Left lung (tissue), 10 donors: ENCODE data around the gene VCAN. TPM values are rescaled to one million over a fixed set of nuclear protein-coding genes. Genes with fewer than 3 reads are reported as not detected.

Source experiments
- ATAC-seq: fragments of 200-7000 bp; cut with Tn5 transposase; one replicate; pipeline ENCODE4 v1.9.1; 2020; ENCODE audit warnings: moderate library complexity
- DNase-seq, 4 donors: peaks; one replicate each; pipeline ENCODE4 v3.0.0-alpha.2; 2013 to 2020
- H3K27ac ChIP-seq, 2 donors: fragments of 200-600 bp; sonication (generic) in 1 of 2; one replicate each; pipeline versions ENCODE4 v1.5.0 to v1.8.0; 2020 to 2021
- H3K27me3 ChIP-seq, 2 donors: fragments of 200-600 bp; sonication (generic) in 1 of 2; one replicate each; pipeline versions ENCODE4 v1.5.0 to v1.8.0; 2020 to 2021
- H3K36me3 ChIP-seq, 2 donors: fragments of 200-600 bp; sonication (generic) in 1 of 2; one replicate each; pipeline versions ENCODE4 v1.5.0 to v1.8.0; 2020 to 2021
- H3K4me1 ChIP-seq, 2 donors: fragments of 200-600 bp; one replicate each; pipeline ENCODE4 v1.8.0; 2021
- H3K4me3 ChIP-seq, 2 donors: fragments of 200-600 bp; sonication (generic) in 1 of 2; one replicate each; pipeline versions ENCODE4 v1.5.0 to v1.8.0; 2020 to 2021; ENCODE audit warnings: mild to moderate bottlenecking in 1 of 2
- H3K9me3 ChIP-seq, 2 donors: fragments of 200-600 bp; sonication (generic) in 1 of 2; one replicate each; pipeline versions ENCODE4 v1.5.0 to v1.8.0; 2020 to 2021
- intact Hi-C, 2 donors: fragments of 100-400 bp; cut with DNase I; formaldehyde crosslinking; loops; one replicate each; pipeline versions ENCODE4 v1.11.2 to v1.14.2; 2022
- polyA plus RNA-seq, 6 donors: library from polyadenylated mRNA; unstranded; fragments of 120-200 nt; gene quantifications; one replicate each; pipeline ENCODE4 v1.2.1, GENCODE V29; 2013; ENCODE audit not compliant: insufficient read length in 6 of 6
- total RNA-seq, 2 donors: library from RNA; stranded (reverse); fragmentation: NEBNext Ultra II Directional; extraction: Animal tissue kit (Norgen Biotek cat#: 25700); gene quantifications; one replicate each; pipeline ENCODE4 v1.2.1, GENCODE V29; 2021
- TF ChIP-seq, protein P1 (sequence below), 2 donors: fragments of 200-600 bp; sonication (generic) in 1 of 2; IDR thresholded peaks; one replicate each; pipeline versions ENCODE4 v1.5.0 to v1.8.0; 2021; ENCODE audit warnings: antibody characterized with exemption in 2 of 2
- donor health status: DM: no; HTN: yes; CAD: no.
- donor health status: DM: no; HTN: no; CAD: no.

VCAN gene
- total and polyA plus RNA-seq, 8 donors, result 217 to 598 (median 513) TPM

DNA sequence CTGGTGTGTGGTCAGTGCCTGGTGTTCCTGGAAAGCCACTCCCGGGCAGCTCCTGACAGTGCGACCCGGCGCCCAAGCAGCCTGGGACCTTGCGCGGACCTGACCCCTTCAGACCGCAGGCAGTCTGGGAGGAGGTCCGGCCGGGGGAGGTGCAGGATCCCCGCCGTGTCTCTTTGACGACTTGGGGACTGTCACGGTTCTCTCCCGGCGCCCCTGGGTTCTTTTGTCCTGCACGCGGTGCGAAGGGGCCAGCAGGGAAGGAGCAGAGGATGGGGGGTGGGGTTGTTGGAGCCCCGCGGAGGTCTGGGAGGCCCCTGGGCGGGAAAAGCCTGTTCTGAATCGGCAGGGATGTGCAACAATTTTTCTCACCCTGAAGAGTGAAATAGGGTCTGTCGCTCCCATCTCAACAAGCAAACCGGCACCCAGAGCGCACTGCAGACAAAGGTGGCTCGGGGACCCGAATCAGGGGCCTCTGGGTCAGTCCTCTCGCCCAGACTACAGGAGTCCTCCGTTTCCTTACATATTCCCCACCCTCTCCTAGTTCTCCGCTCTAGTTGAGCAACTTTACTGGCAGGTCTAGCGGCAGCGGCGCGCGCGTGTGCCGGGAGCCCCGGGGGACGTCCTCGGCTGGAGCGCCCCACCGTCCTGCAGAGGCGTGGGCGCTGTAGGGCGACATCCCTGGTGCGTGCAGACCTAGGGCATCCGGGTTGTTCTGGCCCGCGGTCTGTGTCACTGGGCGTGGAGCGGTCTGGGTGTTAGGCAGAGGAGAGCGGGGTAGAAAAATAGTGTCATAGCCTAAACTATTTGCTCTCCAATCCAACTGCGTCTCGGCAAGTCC, 1.2 kb downstream of the VCAN start:
- Histone ChIP-seq H3K4me1 (peaks cover 2 to 51% of the 10 kb centered on the region in 2 donors), H3K4me3 (peak overlapping the region; percentile 39 to 55), H3K27me3 (peaks cover 18 to 100% of the 10 kb centered on the region in 2 donors), H3K36me3 (no peaks in the 10 kb centered on the region), H3K27ac (peak overlapping the region; percentile 80 to 89), H3K9me3 (no peaks in the 10 kb centered on the region)
- DNase-seq (peak in 3 of 4 donors; percentile 37 to 83 (median 51)), ATAC-seq (peak; percentile 9)
- TF ChIP-seq, protein P1, sequence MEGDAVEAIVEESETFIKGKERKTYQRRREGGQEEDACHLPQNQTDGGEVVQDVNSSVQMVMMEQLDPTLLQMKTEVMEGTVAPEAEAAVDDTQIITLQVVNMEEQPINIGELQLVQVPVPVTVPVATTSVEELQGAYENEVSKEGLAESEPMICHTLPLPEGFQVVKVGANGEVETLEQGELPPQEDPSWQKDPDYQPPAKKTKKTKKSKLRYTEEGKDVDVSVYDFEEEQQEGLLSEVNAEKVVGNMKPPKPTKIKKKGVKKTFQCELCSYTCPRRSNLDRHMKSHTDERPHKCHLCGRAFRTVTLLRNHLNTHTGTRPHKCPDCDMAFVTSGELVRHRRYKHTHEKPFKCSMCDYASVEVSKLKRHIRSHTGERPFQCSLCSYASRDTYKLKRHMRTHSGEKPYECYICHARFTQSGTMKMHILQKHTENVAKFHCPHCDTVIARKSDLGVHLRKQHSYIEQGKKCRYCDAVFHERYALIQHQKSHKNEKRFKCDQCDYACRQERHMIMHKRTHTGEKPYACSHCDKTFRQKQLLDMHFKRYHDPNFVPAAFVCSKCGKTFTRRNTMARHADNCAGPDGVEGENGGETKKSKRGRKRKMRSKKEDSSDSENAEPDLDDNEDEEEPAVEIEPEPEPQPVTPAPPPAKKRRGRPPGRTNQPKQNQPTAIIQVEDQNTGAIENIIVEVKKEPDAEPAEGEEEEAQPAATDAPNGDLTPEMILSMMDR (IDR thresholded peaks at IDR 0.05), result no peak
- intact Hi-C loops, result loop anchor here in 1 of 2 donors (10.0 kb wide), 1 partner anchor 1118 kb away; no protein-coding TSS in a partner anchor

DNA sequence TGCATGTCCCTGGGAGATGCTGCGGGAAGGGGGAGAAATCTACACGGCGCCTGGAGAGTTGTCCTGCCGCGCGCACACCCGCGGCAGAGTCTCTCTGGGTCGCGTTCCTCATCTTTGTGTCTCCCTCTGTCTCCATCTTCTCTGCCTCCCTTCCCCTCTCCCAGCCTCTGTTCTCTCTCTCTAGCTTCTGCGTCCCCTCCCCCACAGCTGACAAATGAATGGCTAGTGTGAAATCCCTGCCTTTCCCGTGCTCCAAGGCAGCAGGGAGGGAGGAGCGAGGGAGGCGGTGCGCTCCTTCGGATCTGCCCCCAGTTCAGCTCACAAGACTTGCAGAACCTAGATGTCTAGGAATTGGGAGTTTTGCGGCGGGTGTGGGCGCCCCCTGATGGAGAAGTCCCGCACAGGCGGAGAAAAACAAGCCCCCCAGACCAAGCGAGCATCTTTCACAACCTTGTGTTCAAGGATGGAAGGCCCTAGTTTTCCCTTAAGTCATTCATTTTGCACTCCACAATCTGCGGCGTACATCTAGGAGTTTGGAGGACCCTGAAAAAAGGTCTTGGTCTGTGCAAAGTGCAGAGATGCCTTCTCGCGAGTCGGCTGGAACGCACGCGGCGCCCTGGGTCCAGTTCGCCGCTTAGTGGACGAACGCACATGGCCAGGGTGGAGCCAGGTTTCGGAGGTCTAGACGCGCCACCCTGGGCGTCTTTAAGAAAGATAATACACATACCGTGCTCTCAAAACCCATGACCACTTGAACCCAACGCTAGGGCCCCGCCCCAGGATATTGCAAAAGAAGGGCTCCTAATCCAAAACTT, 2.0 kb downstream of the VCAN start:
- Histone ChIP-seq H3K27ac (peak overlapping the region; percentile 80 to 89), H3K36me3 (no peaks in the 10 kb centered on the region), H3K4me1 (peaks cover 2 to 51% of the 10 kb centered on the region in 2 donors), H3K9me3 (no peaks in the 10 kb centered on the region), H3K4me3 (peak overlapping the region; percentile 39 to 55), H3K27me3 (peaks cover 15 to 100% of the 10 kb centered on the region in 2 donors)
- DNase-seq, result peak; percentile 91 to 98 (median 95)
- intact Hi-C loops, result loop anchor here in 1 of 2 donors (10.0 kb wide), 1 partner anchor 1119 kb away; no protein-coding TSS in a partner anchor
- TF ChIP-seq, protein P1 (IDR thresholded peaks at IDR 0.05), result peak; percentile 74 to 75
- ATAC-seq, result peak; percentile 84

DNA sequence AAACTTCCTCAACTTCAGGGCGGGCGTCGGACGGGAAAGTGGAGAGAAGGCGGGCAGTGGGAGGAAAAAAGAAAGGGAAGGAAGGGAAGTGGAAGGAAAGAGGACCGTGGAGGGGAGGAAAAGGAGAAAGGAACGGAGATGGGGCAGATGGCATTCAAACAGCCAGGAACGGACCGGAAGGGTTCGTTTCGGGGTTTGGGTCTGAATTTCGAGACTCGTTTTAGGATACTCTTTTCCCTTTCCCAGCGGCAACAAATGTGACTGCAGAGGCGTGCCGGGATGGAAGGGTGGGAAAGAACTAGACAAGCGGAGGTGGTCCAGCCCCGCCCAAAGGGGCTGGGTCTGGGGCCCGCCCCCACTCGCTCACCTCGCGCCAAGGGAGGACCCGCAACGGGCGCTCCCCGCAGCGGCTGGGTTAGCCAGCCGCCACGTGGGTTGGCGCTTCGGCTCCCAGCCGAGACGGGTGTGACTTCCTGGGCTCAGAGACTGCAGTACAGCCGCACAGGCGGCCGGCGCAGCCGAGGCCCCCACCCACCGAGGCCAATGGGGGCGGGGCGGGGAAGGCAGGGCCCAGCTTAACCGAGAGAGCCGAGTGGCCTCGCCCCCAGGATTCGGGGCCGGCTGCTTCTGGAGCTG, 2.7 kb downstream of the VCAN start:
- Histone ChIP-seq H3K27me3 (peaks cover 12 to 97% of the 10 kb centered on the region in 2 donors), H3K4me1 (peaks cover 2 to 51% of the 10 kb centered on the region in 2 donors), H3K36me3 (no peaks in the 10 kb centered on the region), H3K4me3 (peak overlapping the region; percentile 39 to 55), H3K27ac (peak overlapping the region; percentile 80 to 84), H3K9me3 (no peaks in the 10 kb centered on the region)
- DNase-seq (peak; percentile 77 to 92 (median 88)), ATAC-seq (peak; percentile 74)
- intact Hi-C loops, result loop anchor here in 1 of 2 donors (10.0 kb wide), 1 partner anchor 1119 kb away; no protein-coding TSS in a partner anchor
- TF ChIP-seq, protein P1 (IDR thresholded peaks at IDR 0.05), result no peak

DNA sequence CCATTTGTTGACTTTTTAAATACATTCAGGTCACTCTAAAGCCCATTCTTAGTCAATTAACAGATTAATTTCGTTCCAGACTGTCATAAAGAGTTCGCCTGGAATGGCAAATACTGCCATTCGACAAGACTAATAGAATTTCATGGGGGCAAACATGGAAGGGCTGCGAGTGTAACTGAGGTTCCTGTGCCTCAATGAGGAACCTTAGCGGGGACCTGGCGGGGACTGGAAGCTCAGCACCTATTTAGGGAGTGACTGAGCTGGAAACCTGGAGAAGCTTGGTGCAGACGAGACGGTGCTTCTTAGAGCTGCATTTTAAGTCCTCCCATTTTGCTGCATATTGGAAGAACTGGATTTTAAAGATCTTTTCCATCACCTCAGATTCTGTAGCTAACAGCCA, 3.4 kb downstream of the VCAN start:
- Histone ChIP-seq H3K36me3 (no peaks in the 10 kb centered on the region), H3K9me3 (no peaks in the 10 kb centered on the region), H3K27me3 (peaks cover 12 to 89% of the 10 kb centered on the region in 2 donors), H3K4me3 (peak overlapping the region; percentile 39 to 55), H3K27ac (peak overlapping the region; percentile 80 to 84), H3K4me1 (peaks cover 2 to 51% of the 10 kb centered on the region in 2 donors)
- TF ChIP-seq, protein P1 (IDR thresholded peaks at IDR 0.05), result no peak
- no peak for ATAC-seq
- intact Hi-C loops, result loop anchor here in 1 of 2 donors (10.0 kb wide), 1 partner anchor 1120 kb away; no protein-coding TSS in a partner anchor
- DNase-seq, result peak in 2 of 4 donors; percentile 9 to 10
